OCI-M2 (cell line): ENCODE results near the gene CD84.
"Not testable (repeated sequence)": the region's sequence is repeated elsewhere in the genome, so short reads cannot be mapped to it uniquely, and the experiment has no call there.

Experiments
- DNase-seq: peaks from one replicate; lab custom pipeline; 2025; ENCODE audit not compliant: unreplicated experiment; lab: John Stamatoyannopoulos, UW

Gene CD84

GRCh38 chr1:160610569-160611242 is 31.4 kb upstream of the CD84 start:
- no peak for DNase-seq

- no peak for DNase-seq
Observed at GRCh38 chr1:160608941-160609340, 29.6 kb upstream of the CD84 start.

- DNase-seq = no peak
Observed at GRCh38 chr1:160608514-160608913, 29.2 kb upstream of the CD84 start.

- DNase-seq = no peak
Observed at GRCh38 chr1:160608057-160608456, 28.8 kb upstream of the CD84 start.

- DNase-seq = no peak
Observed at GRCh38 chr1:160607672-160608032, 28.4 kb upstream of the CD84 start.

- DNase-seq = no peak
Observed at GRCh38 chr1:160607011-160607671, 27.8 kb upstream of the CD84 start.

GRCh38 chr1:160606611-160607010 is 27.3 kb upstream of the CD84 start:
- no peak for DNase-seq

- no peak for DNase-seq
Observed at GRCh38 chr1:160605792-160606479, 26.6 kb upstream of the CD84 start.

- no peak for DNase-seq
Observed at GRCh38 chr1:160605205-160605604, 25.9 kb upstream of the CD84 start.

- no peak for DNase-seq
Observed at GRCh38 chr1:160597705-160598104, 18.4 kb upstream of the CD84 start.

- DNase-seq = no peak
Observed at GRCh38 chr1:160597051-160597450, 17.8 kb upstream of the CD84 start.

- no peak for DNase-seq
Observed at GRCh38 chr1:160590488-160590887, 11.2 kb upstream of the CD84 start.

- no peak for DNase-seq
Observed at GRCh38 chr1:160588468-160588867, 9.2 kb upstream of the CD84 start.

- no peak for DNase-seq
Observed at GRCh38 chr1:160584784-160585183, 5.5 kb upstream of the CD84 start.

GRCh38 chr1:160582976-160583375 is 3.7 kb upstream of the CD84 start:
- DNase-seq = not testable (repeated sequence)

- no peak for DNase-seq
Observed at GRCh38 chr1:160581961-160582360, 2.7 kb upstream of the CD84 start.

GRCh38 chr1:160580221-160580812 is 1.0 kb upstream of the CD84 start:
- DNase-seq = no peak

- DNase-seq = no peak
Observed at GRCh38 chr1:160578525-160579191, 638 bp downstream of the CD84 start.

- DNase-seq = no peak
Observed at GRCh38 chr1:160578175-160578524, 1.1 kb downstream of the CD84 start.

- DNase-seq = no peak
Observed at GRCh38 chr1:160577671-160578070, 1.6 kb downstream of the CD84 start.

GRCh38 chr1:160576884-160577283 is 2.4 kb downstream of the CD84 start:
- no peak for DNase-seq

- DNase-seq = no peak
Observed at GRCh38 chr1:160576390-160576789, 2.9 kb downstream of the CD84 start.
